ENCODE measurements around the gene FAU. TPM values are rescaled to one million over a fixed set of nuclear protein-coding genes. Genes with fewer than 3 reads are reported as not detected.
"Not testable (repeated sequence)": the region's sequence is repeated elsewhere in the genome, so short reads cannot be mapped to it uniquely, and the experiment has no call there.

The FAU gene
- total RNA-seq, 1 donor, result 338 TPM

DNA sequence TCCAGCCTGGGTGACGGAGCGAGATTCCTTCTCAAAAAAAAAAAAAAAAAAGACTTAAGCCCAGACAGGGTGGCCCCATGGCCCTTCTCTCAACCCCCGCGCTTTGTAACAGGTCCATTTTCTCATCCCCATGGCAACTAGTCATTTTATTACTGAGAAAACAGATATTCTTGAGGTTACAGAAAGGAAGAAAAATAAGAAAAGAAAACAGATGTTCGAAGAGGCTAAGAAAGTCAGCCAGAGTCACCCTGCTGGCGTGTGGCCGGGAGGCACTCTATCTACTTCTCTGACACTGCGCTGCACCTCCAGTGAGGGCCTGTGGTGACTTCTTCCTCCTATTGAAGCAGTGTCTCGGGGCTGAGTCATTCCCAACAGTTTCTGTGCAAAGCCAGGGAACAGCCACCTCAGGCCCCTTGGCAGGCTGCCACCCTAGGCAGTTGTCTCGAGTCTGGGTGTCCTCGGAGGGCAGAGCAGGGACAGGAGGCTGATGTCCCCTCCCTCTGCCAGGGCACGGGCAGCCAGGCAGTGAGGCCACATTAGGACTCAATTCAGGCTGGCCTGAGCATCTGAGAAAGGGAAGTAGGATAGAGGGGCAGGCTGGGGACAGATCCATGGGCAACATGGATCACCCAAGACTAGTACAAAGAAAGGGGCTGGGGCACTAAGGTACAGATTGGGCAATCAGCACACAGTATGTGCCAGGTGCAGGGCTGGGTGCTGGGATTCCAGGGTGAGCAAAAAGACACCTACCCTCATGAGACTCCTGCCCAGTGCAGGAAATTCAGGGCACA is 28.8 kb upstream of the FAU start:
- no peaks in the 10 kb centered on the region for H3K27me3 ChIP-seq (ENCODE audit: insufficient read depth, low read length)
- peaks cover 47% of the 10 kb centered on the region for H3K4me1 ChIP-seq (ENCODE audit: insufficient read depth, low read length)
- H3K4me3 ChIP-seq (ENCODE audit: low read length), result no peak overlapping the region
- H3K9me3 ChIP-seq (ENCODE audit: low read depth, low read length), result no peaks in the 10 kb centered on the region

DNA sequence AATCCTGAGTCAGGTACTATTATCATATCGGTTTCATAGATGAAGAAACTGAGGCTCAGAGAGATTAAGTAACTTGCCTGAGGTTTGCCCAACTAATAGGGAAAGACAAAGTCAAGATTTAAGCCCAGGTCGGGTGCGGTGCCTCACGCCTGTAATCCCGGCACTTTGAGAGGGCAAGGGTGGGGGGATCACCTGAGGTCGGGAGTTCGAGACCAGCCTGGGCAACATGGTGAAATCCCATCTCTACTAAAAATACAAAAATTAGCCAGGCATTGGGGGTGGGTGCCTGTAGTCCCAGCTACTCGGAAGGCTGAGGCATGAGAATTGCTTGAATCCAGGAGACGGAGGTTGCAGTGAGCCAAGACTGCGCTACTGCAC is 28.2 kb upstream of the FAU start:
- not testable (repeated sequence) for H3K9me3 ChIP-seq (ENCODE audit: low read depth, low read length); H3K4me3 ChIP-seq (ENCODE audit: low read length); H3K27me3 ChIP-seq (ENCODE audit: insufficient read depth, low read length)
- H3K4me1 ChIP-seq (ENCODE audit: insufficient read depth, low read length), result peaks cover 47% of the 10 kb centered on the region

DNA sequence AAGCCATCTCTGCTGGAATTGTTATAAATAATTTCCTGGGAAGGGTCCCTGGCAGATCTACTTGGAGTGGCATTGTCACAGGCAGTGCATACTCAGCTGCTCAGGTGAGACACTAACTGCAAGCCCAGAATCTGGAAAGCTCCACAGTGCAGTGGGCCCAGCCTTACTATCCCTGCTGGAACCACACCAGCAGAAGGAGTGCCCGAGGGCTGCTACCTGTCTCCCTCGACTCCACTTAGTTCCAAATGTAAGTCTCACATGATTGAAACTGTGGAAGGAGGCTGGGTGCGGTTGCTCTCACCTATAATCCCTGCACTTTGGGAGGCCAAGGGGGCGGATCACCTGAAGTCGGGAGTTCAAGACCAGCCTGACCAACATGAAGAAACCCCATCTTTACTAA is 26.7 kb upstream of the FAU start:
- Histone ChIP-seq H3K4me1 (ENCODE audit: insufficient read depth, low read length) (peaks cover 47% of the 10 kb centered on the region), H3K27me3 (ENCODE audit: insufficient read depth, low read length) (no peaks in the 10 kb centered on the region), H3K4me3 (ENCODE audit: low read length) (no peak overlapping the region), H3K9me3 (ENCODE audit: low read depth, low read length) (no peaks in the 10 kb centered on the region)

DNA sequence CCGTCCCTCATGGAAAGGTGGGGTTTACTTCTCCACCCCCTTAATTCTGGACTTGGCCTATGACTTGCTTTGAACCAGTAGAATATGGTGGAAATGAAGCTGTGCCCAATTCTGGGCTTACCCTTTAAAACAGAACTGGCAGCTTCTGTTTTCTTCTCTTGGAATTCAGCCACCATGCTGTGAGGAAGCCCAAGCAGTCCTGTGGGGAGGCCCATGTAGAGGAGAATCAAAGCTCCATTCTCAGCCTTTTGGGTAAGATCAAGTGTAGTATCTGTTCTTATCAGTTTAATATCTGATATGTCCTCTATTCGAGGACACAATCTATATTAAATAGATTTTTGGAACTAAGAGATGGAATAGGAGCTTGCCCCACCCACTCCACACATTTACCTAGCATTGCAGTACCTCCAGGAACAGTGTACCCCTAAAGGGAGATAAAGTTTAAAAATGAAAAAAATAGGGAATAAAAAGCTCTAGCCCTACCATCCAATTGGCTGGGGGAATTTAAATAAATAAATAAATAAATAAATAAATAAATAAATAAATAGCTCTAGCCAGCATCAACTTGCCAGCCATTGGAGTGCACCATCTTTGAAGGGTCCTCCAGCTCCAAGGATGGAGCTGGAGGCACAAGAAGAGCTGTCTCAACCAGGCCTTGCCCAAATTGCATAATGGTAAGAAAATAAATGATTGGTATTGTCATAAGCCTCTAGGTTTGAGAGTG is 25.6 kb upstream of the FAU start:
- Histone ChIP-seq H3K27me3 (ENCODE audit: insufficient read depth, low read length) (no peaks in the 10 kb centered on the region), H3K4me3 (ENCODE audit: low read length) (no peak overlapping the region), H3K9me3 (ENCODE audit: low read depth, low read length) (no peaks in the 10 kb centered on the region), H3K4me1 (ENCODE audit: insufficient read depth, low read length) (peaks cover 42% of the 10 kb centered on the region)

DNA sequence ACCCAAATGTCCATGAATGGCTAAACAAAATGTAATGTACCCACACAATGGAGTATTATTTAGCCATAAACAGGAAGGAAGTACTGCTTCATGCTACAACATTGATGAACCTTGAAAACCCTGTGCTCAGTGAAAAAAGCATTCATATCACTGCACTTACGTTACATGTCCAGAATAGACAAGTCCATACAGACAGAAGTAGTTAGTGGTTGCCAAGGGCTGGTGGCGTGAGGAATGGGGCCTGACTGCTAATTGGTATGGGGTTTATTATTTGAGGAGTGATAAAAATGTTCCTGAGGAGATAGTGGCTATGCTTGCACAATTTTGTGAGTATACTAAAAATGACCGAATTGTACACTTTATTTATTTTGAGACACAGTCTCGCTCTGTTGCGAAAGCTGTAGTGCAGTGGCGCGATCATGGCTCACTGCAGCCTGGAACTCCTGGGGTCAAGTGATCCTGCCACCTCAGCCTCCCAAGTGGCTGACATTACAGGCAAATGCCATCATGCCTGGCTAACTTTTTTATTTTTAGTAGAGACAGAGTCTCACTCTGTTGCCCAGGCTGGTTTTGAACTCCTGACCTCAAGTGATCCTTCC is 20.1 kb upstream of the FAU start:
- Histone ChIP-seq H3K9me3 (ENCODE audit: low read depth, low read length) (no peaks in the 10 kb centered on the region), H3K27me3 (ENCODE audit: insufficient read depth, low read length) (no peaks in the 10 kb centered on the region), H3K4me1 (ENCODE audit: insufficient read depth, low read length) (peaks cover 10% of the 10 kb centered on the region), H3K4me3 (ENCODE audit: low read length) (no peak overlapping the region)

DNA sequence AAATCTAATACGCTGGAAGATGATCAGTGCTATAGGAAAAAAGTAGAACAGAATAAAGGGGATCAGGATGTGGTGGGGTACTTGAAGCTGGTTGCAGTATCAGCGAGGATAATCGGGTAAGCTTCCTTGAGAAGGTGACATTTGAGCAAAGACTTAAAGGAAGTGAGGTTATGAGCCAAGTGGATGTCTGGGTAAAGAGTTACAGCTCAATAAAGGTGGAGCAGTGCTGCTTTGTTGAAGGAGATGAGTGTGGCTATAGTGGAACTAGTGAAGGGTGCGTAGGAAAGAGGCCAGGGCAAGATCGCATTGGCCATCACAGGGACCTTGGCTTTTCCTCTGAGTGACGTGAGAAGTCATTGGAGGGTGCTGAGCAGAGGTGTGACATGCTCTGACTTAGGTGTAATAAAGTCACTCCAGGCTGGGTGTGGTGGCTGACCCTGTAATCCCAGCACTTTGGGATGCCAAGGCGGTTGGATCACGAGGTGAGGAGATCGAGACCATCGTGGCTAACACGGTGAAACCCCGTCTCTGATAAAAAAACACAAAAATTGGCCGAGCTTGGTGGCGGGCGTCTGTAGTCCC is 14.7 kb upstream of the FAU start:
- H3K4me3 ChIP-seq (ENCODE audit: low read length), result no peak overlapping the region
- peaks cover 39% of the 10 kb centered on the region for H3K4me1 ChIP-seq (ENCODE audit: insufficient read depth, low read length)
- H3K9me3 ChIP-seq (ENCODE audit: low read depth, low read length), result no peaks in the 10 kb centered on the region
- H3K27me3 ChIP-seq (ENCODE audit: insufficient read depth, low read length), result no peaks in the 10 kb centered on the region

DNA sequence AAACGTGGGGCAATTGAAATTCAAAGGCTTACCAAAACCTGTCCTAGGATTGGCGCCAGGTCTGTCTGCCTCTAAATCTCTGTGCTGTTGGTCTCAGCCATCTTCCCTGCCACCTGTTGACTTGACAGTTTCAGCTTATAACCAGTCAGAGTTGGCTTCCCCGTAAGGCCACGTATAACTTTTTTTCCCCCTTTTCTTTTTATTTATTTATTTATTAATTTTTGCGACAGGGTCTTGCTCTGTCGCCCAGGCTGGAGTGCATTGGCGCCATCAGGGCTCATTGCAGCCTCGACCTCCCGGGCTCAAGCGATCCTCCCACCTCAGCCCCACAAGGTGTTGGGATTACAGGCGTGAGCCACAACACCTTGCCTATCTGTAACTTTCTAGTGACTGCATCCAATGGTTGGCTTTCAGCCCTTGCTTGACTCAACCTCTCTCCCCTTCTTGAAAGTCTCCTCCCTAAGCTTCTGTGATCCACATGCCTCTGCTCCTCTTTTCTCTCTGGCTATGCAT is 13.8 kb upstream of the FAU start:
- no peaks in the 10 kb centered on the region for H3K9me3 ChIP-seq (ENCODE audit: low read depth, low read length)
- H3K4me3 ChIP-seq (ENCODE audit: low read length), result peak overlapping the region; percentile 71
- H3K4me1 ChIP-seq (ENCODE audit: insufficient read depth, low read length), result peaks cover 47% of the 10 kb centered on the region
- H3K27me3 ChIP-seq (ENCODE audit: insufficient read depth, low read length), result no peaks in the 10 kb centered on the region

DNA sequence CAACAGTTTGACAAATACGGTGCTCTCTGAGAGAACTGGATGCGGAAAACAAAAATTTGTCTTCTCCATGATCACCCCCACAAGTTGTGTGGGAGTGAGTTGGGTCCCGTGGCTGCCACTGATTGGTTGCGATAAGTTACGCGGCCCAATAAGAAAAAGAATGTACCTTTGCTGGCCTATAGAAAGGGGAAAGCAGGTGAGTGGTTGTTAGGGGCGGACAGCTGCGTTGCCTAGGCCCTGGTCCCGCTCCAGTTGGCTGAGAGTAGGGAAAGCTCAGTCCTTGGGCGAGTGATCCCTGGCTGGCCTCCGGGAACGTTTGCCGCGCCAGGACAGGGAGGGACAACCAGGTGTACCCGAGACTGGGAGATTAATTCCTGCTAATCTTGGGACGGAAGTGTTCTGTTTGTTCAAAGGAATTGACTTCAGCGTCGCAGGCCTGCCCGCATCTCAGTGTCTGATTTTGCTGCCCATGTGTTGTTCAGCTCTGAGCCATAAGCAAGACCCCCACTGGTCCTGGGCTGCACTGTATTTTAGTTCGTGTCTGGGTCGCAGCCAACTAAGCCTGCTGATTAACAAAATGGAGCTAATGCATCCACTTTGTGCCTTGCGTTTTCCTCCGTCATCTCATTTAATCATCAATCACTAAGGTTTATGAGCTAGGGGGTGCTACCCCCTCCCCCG is 13.2 kb upstream of the FAU start:
- peak overlapping the region; percentile 71 for H3K4me3 ChIP-seq (ENCODE audit: low read length)
- H3K27me3 ChIP-seq (ENCODE audit: insufficient read depth, low read length), result no peaks in the 10 kb centered on the region
- H3K9me3 ChIP-seq (ENCODE audit: low read depth, low read length), result no peaks in the 10 kb centered on the region
- peaks cover 48% of the 10 kb centered on the region for H3K4me1 ChIP-seq (ENCODE audit: insufficient read depth, low read length)

DNA sequence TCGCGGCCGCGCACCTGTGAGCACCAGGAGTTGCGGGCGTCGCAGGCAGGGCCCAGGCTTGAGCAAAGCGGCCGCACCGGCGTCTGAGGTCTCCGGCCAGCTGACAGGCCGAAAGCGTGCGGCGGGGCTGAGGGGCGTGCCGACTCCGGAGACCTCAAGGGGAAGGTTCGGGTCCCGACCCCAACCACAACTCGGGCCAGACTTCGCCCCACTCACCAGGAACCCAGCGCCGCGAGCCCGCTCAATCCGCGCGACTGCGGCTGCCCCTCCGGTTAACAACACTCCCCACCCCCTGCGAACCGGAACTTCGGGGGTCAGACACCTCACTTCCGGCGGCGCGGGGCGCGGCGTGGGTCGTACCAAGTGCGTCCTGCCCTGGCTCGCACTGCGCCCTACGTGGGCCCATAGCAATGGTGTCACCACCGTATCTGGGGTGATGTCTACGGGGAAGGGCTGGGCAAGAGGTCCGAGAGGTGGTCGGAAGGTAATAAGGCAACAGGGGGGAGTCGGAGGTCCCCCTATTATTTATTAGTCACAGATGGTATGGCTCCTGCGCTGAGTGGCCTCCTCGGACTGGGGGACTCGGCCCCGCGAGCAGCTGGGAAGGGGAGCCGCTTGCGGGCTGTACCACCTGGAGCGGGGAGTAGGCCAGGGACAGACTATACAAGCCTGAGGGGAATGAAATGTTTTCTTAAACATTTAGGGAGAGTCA is 12.5 kb upstream of the FAU start, which contains the start of gene SYVN1:
Gene SYVN1, minus strand, starts transcription at position 280 of the 712 bp plus-strand sequence. CDS start 918 bp downstream, outside the sequence.
- peak within 1 kb of the TSS; percentile 71 for H3K4me3 ChIP-seq (ENCODE audit: low read length)
- no peaks in the 10 kb centered on the region for H3K9me3 ChIP-seq (ENCODE audit: low read depth, low read length)
- H3K4me1 ChIP-seq (ENCODE audit: insufficient read depth, low read length), result peaks cover 48% of the 10 kb centered on the region
- H3K27me3 ChIP-seq (ENCODE audit: insufficient read depth, low read length), result no peaks in the 10 kb centered on the region

DNA sequence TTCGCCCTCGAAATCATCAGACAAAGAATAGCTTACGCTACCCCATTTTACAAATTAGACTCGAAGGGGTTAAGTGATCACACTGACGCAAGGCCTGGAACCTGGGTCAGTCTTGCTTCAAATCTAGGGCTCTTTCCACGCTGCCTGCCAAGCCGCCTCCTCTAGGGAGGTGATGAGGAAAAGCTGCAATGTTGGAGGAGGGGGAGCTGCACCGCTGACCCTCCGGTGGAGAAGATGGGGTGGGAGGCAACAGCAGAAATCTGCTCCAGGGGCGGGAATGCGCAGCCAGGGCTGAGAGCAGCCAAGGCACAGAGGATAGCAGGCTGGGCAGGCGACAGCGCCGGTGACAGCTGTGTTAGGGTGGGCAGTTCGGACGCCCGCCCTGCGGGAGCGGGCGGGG is 11.8 kb upstream of the FAU start:
- Histone ChIP-seq H3K4me1 (ENCODE audit: insufficient read depth, low read length) (peaks cover 48% of the 10 kb centered on the region), H3K4me3 (ENCODE audit: low read length) (peak overlapping the region; percentile 71), H3K9me3 (ENCODE audit: low read depth, low read length) (no peaks in the 10 kb centered on the region), H3K27me3 (ENCODE audit: insufficient read depth, low read length) (no peaks in the 10 kb centered on the region)

DNA sequence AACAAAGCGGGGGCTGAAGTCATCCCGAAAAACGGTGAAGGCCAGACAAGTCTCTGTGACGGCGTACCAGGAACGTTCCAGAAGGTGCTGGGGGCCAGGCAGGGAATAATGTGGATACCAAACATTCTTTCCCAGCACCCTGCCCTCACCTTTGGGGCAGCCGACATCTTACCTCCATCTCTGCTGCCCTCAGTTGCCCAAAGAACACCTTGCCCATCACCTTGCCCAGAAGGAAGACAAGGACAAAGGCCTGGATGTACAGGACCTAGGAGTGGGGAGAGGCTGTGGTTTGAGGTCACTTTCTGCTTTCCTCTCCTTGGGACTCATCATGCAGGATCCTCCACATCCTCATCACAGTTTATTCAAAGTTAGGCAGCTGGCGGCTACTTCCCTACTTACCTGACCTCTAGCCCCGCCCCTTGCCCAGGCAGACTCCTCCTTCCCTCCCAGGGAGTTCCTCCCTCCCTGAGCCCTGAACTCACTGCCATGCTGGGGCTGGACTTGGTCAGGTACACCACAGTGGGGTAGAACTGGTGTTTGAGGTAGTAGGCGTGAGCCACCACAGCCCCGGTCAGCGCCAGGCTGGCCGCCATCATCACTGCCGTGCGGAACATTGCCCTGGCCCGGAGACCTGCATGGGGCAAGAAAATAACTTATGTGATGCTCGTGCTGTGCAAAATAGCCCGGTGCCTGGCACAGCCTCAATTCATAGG is 11.2 kb upstream of the FAU start:
- peak overlapping the region; percentile 71 for H3K4me3 ChIP-seq (ENCODE audit: low read length)
- peaks cover 48% of the 10 kb centered on the region for H3K4me1 ChIP-seq (ENCODE audit: insufficient read depth, low read length)
- no peaks in the 10 kb centered on the region for H3K27me3 ChIP-seq (ENCODE audit: insufficient read depth, low read length)
- no peaks in the 10 kb centered on the region for H3K9me3 ChIP-seq (ENCODE audit: low read depth, low read length)

DNA sequence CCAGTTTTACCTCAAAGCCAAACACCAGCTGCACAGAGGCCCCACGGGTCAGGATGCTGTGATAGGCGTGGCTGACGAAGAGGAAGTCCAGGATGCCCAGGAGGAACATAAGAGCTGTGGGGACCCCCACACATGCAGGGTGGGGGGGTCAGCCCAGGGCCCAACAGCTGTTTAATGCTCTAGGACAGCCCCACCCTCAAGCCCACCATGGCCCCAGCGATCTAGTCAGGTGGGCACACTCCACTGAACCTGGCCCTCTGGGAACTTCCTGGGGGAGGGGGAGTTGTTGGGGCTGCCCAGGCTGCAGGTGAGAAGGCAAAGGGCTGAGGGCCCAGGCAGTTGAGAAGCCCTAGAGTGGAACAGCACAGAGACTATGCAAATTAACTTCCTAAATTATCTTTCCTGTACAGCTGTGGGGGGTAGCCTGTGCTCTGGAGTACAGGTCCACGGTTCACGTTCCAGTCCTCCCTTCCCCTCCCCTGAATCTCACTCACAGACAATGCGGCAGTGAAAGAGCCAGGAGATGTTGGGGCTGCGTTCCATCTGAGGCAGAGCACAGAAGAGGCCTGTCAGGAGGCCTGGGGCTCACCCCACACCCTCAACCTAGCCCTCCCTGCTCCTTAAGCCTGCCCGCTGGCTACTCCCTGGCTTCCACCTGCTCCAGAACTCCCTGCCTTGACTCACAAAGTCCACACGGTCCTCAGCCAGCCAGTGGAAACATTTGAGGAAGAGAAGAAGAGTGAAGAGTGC is 10.5 kb upstream of the FAU start:
- Histone ChIP-seq H3K4me1 (ENCODE audit: insufficient read depth, low read length) (peaks cover 47% of the 10 kb centered on the region), H3K4me3 (ENCODE audit: low read length) (peak overlapping the region; percentile 71), H3K27me3 (ENCODE audit: insufficient read depth, low read length) (no peaks in the 10 kb centered on the region), H3K9me3 (ENCODE audit: low read depth, low read length) (no peaks in the 10 kb centered on the region)

DNA sequence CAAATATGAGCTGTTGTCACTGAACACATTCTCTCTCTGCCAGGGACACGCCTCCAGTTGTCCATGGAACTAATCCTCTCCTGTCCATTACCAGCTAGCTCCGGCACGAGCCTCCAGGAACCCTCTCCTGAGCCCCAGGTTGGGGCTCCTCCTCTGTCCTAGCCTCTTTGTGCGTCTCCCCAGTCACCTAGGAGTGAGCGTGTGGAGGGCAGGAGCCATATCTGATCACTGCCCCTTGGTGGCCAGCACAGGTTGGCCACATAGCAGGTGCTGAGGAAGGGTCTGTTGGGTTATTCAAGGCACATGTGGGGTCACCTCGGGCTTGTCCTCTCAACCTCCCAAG is 9.9 kb upstream of the FAU start:
- H3K9me3 ChIP-seq (ENCODE audit: low read depth, low read length), result no peaks in the 10 kb centered on the region
- H3K4me3 ChIP-seq (ENCODE audit: low read length), result no peak overlapping the region
- H3K4me1 ChIP-seq (ENCODE audit: insufficient read depth, low read length), result peaks cover 44% of the 10 kb centered on the region
- no peaks in the 10 kb centered on the region for H3K27me3 ChIP-seq (ENCODE audit: insufficient read depth, low read length)
